Body of pancreas (tissue), 4 donors: ENCODE data around the gene FGA.

Source experiments
- POLR2A ChIP-seq, 3 donors: fragments of 450-650 bp; IDR thresholded peaks; one replicate each; pipeline ENCODE4 v1.6.1; 2016; ENCODE audit warnings: antibody characterized with exemption in 3 of 3, mild to moderate bottlenecking in 2 of 3
- TF ChIP-seq, protein P1 (sequence below), 7 experiments: fragments of 450-650 bp in 4 of 7; fragments of 200-600 bp in 3 of 7; sonication (generic) in 3 of 7; IDR thresholded peaks; one replicate each; pipeline ENCODE4 v1.5.1; 2016 to 2019; ENCODE audit warnings: antibody characterized with exemption in 7 of 7

GRCh38 chr4:154588198-154588597, 2.3 kb downstream of the FGA start:
- TF ChIP-seq, protein P1, sequence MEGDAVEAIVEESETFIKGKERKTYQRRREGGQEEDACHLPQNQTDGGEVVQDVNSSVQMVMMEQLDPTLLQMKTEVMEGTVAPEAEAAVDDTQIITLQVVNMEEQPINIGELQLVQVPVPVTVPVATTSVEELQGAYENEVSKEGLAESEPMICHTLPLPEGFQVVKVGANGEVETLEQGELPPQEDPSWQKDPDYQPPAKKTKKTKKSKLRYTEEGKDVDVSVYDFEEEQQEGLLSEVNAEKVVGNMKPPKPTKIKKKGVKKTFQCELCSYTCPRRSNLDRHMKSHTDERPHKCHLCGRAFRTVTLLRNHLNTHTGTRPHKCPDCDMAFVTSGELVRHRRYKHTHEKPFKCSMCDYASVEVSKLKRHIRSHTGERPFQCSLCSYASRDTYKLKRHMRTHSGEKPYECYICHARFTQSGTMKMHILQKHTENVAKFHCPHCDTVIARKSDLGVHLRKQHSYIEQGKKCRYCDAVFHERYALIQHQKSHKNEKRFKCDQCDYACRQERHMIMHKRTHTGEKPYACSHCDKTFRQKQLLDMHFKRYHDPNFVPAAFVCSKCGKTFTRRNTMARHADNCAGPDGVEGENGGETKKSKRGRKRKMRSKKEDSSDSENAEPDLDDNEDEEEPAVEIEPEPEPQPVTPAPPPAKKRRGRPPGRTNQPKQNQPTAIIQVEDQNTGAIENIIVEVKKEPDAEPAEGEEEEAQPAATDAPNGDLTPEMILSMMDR (IDR thresholded peaks at IDR 0.05): no peak
- no peak for TF ChIP-seq POLR2A (IDR thresholded peaks at IDR 0.05)
